Stimulated activated CD8-positive, alpha-beta memory T cell treated with anti-CD3 and anti-CD28 coated beads, Interleukin-15, amount 100 ng/mL, for 24 hours (primary cell): ENCODE results near the gene HCAR2.
"Not testable (repeated sequence)": the region's sequence is repeated elsewhere in the genome, so short reads cannot be mapped to it uniquely, and the experiment has no call there.

ENCODE experiments used
- DNase-seq: peaks from one replicate; pipeline ENCODE4 v3.0.0-alpha.2; 2020; ENCODE audit warnings: low read depth

The HCAR2 gene

GRCh38 chr12:122716658-122717057 lies 13.5 kb upstream of the HCAR2 start, which contains the start of gene HCAR3:
HCAR3 (minus strand) TSS chr12:122716811; CDS start chr12:122716737, 74 bp downstream.
- not testable (repeated sequence) for DNase-seq

- not testable (repeated sequence) for DNase-seq
These were observed 12.1 kb upstream of the HCAR2 start for GRCh38 chr12:122715211-122715610.

DNA sequence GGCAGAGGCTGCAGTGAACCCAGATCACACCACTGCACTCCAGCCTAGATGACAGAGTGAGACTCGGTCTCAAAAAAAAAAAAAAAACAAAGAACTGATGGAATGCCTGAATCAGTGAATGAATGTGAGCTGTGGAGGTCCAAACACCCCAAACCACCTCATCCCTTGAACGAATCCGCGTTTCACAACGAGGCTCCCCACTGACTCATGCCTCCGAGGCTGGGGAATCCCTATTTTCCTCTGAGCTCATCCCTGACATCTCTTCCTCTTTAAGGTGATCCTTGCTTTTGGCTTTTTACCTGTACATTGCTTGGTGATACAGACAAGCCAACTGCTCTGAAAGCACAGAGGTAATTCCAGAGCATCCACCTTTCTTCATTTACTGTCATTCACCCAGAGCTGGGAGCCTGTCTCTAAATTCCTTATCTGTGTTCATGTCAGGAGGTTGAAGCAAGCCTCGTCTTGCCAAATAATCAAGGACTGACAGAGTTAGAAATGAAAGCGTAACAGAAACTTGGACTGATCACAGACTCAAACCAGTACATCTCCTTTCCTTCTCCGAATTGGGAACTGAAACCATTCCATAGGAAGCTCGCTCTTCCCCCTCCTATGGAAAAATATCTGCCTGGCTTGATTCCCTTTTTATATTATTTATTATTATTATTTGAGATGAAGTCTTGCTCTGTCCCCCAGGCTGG lies 10.5 kb upstream of the HCAR2 start:
- not testable (repeated sequence) for DNase-seq

DNA sequence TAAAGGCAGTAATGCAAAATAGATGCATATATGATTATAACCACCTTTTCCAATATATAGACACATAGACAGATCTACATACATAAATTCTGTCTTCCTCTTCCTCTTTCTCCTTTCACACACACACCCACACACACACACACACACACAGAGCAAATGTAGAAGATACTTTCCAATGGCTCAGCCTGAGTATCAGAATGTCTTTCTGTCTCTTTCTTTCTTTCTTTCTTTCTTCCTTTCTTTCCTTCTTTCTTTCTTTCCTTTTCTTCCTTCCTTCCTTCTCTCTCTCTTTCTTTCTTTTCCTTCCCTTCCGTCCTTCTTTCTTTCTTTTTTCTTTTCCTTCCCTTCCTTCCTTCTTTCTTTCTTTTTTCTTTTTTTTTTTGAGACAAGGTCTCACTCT lies 8.1 kb upstream of the HCAR2 start:
- not testable (repeated sequence) for DNase-seq

DNA sequence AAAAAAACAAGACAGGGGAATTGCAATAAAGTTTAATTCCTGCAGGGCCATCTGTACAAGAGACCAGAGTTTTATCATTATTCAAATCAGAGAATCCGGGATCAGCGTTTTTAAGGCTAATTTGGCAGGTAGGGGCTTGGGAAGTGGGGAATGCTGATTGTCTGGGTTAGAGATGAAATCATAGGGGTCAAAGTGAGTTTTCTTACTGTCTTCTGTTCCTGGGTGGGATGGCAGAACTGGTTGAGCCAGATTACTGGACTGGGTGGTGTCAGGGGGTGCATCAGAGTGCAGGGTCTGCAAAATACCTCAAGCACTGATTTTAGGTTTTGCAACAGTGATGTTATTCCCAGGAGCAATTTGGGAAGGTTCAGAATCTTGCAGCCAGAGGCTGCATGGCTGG lies 7.2 kb upstream of the HCAR2 start:
- not testable (repeated sequence) for DNase-seq

GRCh38 chr12:122709287-122709686 lies 6.1 kb upstream of the HCAR2 start:
- not testable (repeated sequence) for DNase-seq

- DNase-seq, result not testable (repeated sequence)
These were observed 684 bp upstream of the HCAR2 start for GRCh38 chr12:122703841-122704240.

- DNase-seq, result not testable (repeated sequence)
These were observed 1.7 kb downstream of the HCAR2 start for GRCh38 chr12:122701481-122701880.

DNA sequence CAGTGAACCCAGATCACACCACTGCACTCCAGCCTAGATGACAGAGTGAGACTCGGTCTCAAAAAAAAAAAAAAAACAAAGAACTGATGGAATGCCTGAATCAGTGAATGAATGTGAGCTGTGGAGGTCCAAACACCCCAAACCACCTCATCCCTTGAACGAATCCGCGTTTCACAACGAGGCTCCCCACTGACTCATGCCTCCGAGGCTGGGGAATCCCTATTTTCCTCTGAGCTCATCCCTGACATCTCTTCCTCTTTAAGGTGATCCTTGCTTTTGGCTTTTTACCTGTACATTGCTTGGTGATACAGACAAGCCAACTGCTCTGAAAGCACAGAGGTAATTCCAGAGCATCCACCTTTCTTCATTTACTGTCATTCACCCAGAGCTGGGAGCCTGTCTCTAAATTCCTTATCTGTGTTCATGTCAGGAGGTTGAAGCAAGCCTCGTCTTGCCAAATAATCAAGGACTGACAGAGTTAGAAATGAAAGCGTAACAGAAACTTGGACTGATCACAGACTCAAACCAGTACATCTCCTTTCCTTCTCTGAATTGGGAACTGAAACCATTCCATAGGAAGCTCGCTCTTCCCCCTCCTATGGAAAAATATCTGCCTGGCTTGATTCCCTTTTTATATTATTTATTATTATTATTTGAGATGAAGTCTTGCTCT lies 3.0 kb downstream of the HCAR2 start:
- not testable (repeated sequence) for DNase-seq

- not testable (repeated sequence) for DNase-seq
These were observed 6.2 kb downstream of the HCAR2 start for GRCh38 chr12:122696922-122697321.

DNA sequence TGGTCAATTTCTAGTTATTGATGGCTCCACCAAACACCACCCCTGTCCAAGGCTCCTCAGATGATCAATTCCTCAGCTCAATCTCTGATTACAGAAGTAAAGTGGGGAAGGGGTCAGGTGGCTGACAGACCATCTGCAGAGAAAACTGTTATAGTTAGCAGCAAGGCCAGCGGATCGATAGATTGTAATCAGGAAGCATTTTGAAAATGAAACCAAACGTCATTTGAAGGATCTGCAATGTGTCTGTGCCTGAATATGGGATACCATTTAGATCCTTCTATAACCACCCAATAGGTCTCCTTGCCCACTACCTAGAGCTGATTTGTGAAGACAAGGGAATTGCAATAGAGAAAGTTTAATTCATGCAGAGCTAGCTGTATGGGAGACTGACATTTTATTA lies 11.6 kb downstream of the HCAR2 start:
- DNase-seq, result no peak

DNA sequence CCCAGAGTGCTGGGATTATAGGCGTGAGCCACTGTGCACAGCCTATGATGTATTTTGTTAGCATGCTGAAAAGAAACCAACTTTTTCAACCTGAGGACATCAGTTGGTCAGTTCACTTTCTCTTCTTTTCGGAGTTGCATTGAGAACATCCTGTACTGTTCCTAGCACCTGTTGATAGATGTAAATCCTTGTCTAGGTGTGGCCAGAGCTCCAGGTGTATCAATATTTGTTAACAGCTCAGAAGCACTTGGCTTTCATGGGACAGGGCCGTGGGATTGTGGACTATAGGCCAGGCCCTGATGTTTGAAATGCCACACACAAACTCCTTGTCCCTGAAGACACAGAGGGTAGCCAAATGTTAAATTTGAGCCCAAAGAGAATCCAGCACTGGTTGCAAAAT lies 14.9 kb downstream of the HCAR2 start:
- no peak for DNase-seq

- DNase-seq, result no peak
These were observed 16.1 kb downstream of the HCAR2 start for GRCh38 chr12:122687086-122687485.

- DNase-seq, result no peak
These were observed 16.6 kb downstream of the HCAR2 start for GRCh38 chr12:122686538-122686937.

GRCh38 chr12:122684297-122684813 lies 18.8 kb downstream of the HCAR2 start:
- no peak for DNase-seq

DNA sequence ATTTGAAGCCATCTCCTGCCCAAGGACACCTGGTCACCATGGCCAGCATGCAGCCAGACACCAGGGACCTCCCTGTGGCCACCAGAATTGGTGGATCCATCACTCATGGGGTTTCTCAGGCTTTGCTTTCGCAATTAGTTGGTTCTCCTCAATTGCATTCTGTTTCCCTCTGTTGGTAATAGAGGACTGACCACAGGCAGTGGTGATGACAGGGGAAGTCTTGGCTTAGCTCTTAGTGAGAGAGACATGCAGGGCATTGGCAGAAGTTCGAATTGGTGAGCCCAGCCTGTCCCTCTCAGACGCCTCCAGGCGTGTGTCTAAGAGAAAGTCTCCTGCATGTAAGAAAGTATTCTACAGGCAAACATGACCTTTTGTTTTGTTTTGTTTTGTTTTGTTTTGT lies 21.3 kb downstream of the HCAR2 start:
- DNase-seq, result no peak

DNA sequence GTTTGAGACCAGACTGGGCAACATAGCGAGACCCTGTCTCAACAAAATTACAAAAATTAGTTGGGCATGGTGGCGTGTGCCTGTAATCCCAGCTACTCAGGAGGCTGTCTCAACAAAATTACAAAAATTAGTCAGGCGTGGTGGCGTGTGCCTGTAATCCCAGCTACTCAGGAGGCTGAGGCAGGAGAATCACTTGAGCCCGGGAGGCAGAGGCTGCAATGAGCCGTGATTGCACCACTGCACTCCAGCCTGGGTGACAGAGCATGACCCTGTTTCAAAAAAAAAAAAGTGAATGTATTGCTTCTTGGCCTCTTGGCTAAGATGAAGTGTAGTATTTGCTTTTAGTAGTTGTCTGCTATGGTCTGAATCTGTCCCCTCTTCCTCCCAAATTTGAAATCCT lies 22.2 kb downstream of the HCAR2 start:
- DNase-seq, result not testable (repeated sequence)

DNA sequence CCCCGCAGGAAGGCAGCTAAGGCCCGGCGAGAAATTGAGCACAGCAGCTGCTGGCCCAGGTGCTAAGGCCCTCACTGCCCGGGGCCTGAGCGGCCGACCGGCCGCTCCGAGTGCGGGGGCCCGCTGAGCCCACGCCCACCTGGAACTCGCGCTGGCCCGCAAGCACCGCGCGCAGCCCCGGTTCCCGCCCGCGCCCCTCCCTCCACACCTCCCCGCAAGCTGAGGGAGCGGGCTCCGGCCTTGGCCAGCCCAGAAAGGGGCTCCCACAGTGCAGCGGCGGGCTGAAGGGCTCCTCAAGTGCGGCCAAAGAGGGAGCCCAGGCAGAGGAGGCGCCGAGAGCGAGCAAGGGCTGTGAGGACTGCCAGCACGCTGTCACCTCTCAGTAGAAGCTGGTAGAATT lies 26.4 kb downstream of the HCAR2 start:
- DNase-seq, result not testable (repeated sequence)

DNA sequence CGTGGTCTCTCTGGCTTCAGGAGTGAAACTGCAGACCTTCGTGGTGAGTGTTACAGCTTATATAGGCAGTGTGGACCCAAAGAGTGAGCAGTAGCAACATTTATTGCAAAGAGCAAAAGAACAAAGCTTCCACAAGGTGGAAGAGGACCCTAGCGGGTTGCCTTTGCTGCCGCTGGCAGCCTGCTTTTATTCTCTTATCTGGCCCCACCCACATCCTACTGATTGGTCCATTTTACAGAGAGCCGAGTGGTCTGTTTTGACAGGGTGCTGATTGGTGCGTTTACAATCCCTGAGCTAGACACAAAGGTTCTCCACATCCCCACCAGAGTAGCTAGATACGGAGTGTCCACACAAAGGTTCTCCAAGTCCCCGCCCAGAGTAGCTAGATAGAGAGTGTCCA lies 27.1 kb downstream of the HCAR2 start:
- DNase-seq, result not testable (repeated sequence)

DNA sequence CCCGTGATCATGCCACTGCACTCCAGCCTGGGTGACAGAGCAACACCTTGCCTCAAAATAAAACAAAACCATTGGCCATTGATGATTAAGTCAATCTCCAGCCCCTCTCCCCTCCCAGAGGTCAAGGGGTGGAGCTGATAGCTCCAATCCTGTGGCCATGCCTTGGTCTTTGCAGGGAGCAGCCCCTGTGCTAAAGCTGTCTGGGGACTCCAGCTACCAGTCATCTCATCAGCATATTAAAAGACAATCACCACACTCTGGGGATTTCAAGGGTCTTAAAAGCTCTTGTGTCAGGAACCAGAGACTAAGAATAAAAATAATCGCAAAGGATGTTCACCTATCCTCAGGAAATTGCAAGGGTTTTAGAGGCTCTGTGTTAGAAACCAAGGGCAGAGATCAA lies 30.6 kb downstream of the HCAR2 start:
- DNase-seq, result no peak

- DNase-seq, result no peak
These were observed 33.6 kb downstream of the HCAR2 start for GRCh38 chr12:122669397-122670070.

GRCh38 chr12:122668268-122668667 lies 34.9 kb downstream of the HCAR2 start:
- DNase-seq, result no peak

DNA sequence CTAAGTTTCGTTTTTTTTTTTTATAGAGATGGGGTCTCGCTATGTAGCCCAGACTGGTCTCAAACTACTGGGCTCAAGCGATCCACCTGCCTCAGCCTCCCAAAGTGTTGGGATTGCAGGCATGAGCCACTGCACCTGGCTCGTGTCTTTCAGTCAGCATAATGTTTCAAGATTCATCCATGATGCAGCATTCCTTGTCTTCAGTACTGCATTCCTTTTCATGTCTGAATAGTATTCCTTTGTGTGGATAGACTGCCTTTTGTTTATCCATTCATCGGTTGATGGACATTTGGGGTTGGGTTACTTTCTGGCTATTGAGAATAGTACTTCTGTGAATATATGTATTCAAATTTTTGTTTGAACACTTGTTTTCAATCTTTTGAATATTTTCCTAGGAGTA lies 37.4 kb downstream of the HCAR2 start:
- DNase-seq, result no peak
